COLO668 (cell line): ENCODE measurements around the gene TMEM80.
"Not testable (repeated sequence)": the region's sequence is repeated elsewhere in the genome, so short reads cannot be mapped to it uniquely, and the experiment has no call there.

Experiments
- DNase-seq: peaks from one replicate; lab custom pipeline; 2025; ENCODE audit not compliant: unreplicated experiment; lab: John Stamatoyannopoulos, UW

The TMEM80 gene

GRCh38 chr11:720642-721246, 25.1 kb downstream of the TMEM80 start:
- DNase-seq, result peak; percentile 5

GRCh38 chr11:721247-721740, 25.7 kb downstream of the TMEM80 start:
- DNase-seq, result no peak

GRCh38 chr11:721741-722345, 26.2 kb downstream of the TMEM80 start:
- DNase-seq, result peak; percentile 74

- peak; percentile 27 for DNase-seq
These were observed 26.8 kb downstream of the TMEM80 start for GRCh38 chr11:722346-722811.

GRCh38 chr11:723120-723883, 27.7 kb downstream of the TMEM80 start:
- DNase-seq, result peak; percentile 9

GRCh38 chr11:724049-724777, 28.6 kb downstream of the TMEM80 start:
- no peak for DNase-seq

- no peak for DNase-seq
These were observed 29.3 kb downstream of the TMEM80 start for GRCh38 chr11:724778-725386.

GRCh38 chr11:725624-726202, 30.1 kb downstream of the TMEM80 start:
- DNase-seq, result peak; percentile 49

- DNase-seq, result peak; percentile 89
These were observed 30.9 kb downstream of the TMEM80 start for GRCh38 chr11:726278-727220.

- no peak for DNase-seq
These were observed 31.7 kb downstream of the TMEM80 start for GRCh38 chr11:727281-727701.

GRCh38 chr11:727859-728748, 32.5 kb downstream of the TMEM80 start:
- peak; percentile 67 for DNase-seq

- no peak for DNase-seq
These were observed 33.4 kb downstream of the TMEM80 start for GRCh38 chr11:728901-729491.

GRCh38 chr11:729492-730074, 34.0 kb downstream of the TMEM80 start:
- no peak for DNase-seq

- no peak for DNase-seq
These were observed 37.5 kb downstream of the TMEM80 start for GRCh38 chr11:733072-733471.

GRCh38 chr11:734541-734940, 38.9 kb downstream of the TMEM80 start:
- DNase-seq, result not testable (repeated sequence)

- no peak for DNase-seq
These were observed 41.8 kb downstream of the TMEM80 start for GRCh38 chr11:737366-737765.

GRCh38 chr11:737899-738298, 42.3 kb downstream of the TMEM80 start:
- DNase-seq, result not testable (repeated sequence)

- DNase-seq, result no peak
These were observed 46.5 kb downstream of the TMEM80 start for GRCh38 chr11:742156-742546.
